Stimulated activated CD8-positive, alpha-beta memory T cell treated with anti-CD3 and anti-CD28 coated beads, Interleukin-15, amount 100 ng/mL, for 24 hours (primary cell): ENCODE results near the gene RAD18.

ENCODE experiments used
- DNase-seq: peaks from one replicate; pipeline ENCODE4 v3.0.0-alpha.2; 2020; ENCODE audit warnings: low read depth

Gene RAD18

DNA sequence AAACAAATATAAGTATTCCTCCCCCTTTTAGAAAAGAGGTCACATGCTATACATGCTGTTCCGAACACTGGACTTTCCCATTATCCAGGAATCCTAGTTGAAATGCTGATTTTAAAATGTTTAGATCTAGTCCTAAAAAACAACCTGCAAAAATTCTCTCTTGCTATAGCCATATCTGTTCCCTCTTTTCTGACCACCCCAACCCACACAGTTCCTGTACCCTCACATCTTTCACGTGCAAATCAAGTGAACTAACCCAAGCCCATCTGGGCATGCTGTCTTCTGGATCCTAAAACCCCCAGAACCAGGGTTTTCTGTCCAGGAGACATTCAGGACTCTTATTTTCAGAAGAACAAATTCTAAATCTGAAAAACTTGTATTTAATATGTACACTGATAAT is 67.4 kb downstream of the RAD18 start:
- no peak for DNase-seq

DNA sequence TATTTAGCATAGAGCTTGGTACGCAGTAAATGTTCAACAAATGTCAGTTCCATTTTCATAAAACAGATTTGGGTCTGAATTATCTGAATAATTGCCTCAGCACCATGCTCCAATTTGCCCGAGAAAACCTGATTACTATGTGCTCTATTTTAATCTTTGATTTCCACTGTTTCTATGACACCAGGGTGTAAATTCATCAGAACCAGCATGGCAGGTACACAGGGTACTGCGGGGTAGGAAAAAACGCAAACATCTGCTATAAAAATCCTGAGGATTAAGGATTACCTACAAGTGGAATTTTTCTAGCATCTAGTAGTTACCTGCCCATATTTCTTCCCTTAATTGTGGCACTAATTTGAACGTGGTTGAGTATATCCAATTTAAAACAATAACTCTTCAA is 70.3 kb downstream of the RAD18 start:
- DNase-seq = no peak

GRCh38 chr3:8891774-8892173 is 71.5 kb downstream of the RAD18 start:
- no peak for DNase-seq

- no peak for DNase-seq
Observed at GRCh38 chr3:8891303-8891702, 72.0 kb downstream of the RAD18 start.

GRCh38 chr3:8888301-8888915 is 74.9 kb downstream of the RAD18 start:
- no peak for DNase-seq

GRCh38 chr3:8887435-8888300 is 75.6 kb downstream of the RAD18 start:
- no peak for DNase-seq

GRCh38 chr3:8886546-8886945 is 76.7 kb downstream of the RAD18 start:
- no peak for DNase-seq

DNA sequence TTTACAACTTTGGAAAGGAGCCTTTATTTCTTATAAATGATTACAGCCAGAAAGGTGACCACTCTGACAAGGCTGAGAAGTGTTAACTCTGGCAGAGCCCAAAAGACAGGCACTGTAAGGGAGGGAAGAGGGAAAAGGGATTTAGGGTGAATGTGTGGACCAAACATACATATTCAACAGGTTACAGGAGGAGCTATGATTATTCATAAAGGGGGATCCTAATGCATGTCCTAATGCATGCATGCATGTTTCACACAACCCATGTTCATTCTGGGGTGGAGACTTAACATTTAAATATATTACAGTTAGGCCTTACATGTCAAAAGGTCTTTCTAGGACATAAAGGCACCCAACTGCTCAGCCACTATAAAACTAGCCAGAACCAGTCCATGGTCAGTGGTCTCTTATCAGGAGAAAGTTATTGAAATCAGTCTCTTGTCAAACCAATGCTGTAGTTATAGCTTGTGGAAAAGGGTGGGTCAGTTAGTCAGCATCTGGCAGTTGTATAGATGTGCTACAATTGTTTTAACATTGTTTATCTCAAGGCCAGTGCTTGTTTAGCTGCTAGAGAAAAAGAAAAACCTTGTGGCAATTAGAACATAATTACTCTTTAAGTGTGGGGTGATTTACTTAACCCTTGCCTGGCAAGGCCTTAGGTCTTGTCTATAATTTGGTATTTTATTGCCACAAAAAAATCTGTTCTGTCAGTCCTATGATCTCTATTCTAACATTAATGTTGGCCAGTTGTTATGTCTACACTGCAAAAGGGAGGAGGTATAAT is 77.5 kb downstream of the RAD18 start:
- no peak for DNase-seq

DNA sequence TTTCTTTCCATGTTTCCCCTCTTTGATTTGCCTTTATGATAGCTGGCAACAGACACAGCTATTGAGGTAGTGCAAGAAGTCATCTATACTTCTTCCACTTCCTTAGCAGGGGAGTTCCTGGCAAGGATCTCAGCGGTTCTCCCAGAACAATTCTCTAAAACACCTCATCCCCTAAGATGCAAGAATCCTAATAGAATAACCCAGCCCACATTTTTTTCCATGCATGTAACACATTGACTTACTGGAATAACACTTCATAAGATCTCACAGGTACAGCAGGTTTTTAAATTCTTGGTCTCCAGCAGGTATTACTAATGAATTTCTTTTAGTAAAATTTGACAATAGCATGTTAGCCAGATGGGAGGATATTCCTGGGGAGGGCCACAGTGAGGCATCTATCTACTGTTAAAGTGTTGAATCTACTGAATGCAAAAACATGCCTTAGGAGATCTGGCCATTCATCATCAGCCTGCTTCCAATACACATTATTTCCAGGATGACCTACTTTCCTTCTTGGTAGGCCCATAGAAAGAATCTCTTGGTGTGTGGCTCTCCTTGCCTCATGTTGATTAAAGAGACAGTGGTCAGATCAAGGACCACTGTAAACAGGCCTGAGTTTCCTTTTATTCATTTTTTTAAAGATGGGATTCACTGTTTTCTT is 78.5 kb downstream of the RAD18 start:
- DNase-seq = no peak

DNA sequence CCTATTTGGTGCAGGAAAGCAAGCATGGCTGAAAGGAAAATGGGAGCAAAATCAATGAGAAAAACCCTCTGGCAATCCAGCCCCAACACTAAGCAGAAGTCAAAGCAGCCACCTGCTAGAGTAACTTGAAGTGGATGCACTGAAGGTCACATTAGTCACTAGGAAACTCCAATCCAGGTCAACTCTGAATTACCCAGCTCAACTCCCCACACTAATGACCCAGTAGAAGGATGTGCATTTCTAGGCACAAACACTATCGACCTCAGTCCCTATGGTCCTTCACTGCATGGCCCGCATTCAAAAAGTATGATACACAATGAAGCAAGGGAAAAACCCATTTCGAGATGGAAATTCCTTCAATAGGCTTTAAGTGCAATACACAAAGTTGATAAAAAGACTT is 80.6 kb downstream of the RAD18 start:
- no peak for DNase-seq

DNA sequence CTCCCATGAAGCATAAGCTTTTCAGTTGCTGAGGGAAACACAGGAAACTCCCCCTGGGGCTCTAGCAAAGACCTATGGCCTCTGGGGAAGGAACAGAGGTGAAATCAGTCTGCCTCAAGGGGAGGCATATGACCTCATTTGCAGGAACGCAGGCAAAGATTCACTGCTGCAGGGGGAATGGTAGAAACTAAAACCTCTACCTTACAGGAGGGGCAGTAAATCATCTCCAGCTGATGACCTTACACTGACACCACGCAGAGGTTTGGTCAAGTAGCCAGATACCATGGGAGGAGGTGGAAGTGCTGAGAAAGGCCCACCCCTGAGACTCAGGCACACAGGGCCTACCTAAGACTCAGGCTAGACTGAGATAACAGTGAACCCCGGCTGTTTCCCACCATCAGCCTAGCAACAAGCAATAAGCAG is 81.1 kb downstream of the RAD18 start:
- DNase-seq = no peak

GRCh38 chr3:8879347-8879944 is 83.8 kb downstream of the RAD18 start:
- DNase-seq = no peak

GRCh38 chr3:8875836-8876235 is 87.4 kb downstream of the RAD18 start:
- DNase-seq = no peak

GRCh38 chr3:8873740-8874139 is 89.5 kb downstream of the RAD18 start:
- DNase-seq = no peak

DNA sequence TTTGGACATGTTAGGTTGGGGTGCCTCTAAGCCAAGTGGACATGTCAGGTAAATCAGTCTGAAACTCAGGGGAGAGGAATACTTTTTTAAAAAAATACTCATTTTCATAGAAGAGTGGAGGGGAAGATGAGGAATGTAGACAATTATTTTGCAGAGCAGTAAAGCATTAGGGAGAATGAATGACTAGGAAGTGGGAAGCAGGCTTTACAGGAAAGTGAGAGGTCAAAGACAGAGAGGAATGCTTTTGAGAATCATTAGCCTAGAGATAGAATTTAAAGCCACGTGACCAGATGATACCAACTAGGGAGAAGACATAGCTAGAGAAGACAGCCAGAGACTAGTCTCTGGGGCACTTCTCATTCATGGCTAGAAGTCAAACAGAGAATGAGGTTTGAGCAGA is 91.0 kb downstream of the RAD18 start:
- no peak for DNase-seq

GRCh38 chr3:8871306-8871705 is 92.0 kb downstream of the RAD18 start:
- DNase-seq = no peak

DNA sequence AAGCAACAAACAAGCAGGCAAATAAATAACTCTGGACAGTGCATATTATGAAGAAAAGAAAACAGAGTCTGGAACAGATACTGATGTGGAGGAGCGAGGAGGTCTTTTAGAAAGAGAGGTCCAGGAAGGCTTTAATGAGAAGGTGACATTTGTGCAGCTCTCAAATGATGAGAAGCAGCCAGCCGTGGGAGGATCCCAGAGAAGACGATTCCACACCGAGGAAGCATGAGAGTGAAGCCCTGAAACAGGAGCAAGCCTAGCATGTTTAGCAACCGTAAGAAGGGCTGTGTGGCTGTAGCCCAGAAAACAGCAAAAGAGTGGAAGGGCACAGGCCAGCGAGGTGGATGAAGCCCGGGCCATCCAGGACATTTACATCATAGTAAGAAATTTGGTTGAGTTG is 93.1 kb downstream of the RAD18 start:
- no peak for DNase-seq

DNA sequence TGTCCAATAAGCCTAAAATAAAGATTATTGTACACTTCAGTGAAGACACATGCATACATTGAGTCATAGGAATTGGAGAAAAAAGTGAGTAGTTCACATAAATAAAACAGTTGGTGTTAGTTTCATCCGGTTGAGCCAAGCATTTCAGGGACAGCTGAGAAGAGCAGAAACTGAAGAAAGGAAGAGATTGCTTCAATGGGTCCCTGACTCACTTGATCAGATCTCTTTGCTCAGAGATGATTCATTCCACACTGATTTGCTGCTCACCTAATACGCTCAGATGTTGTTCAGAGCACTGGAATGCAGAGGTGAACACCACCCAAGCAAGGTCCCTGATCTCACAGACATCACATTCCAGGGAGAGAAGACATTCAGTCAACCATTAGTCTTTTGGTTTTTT is 93.7 kb downstream of the RAD18 start:
- no peak for DNase-seq

GRCh38 chr3:8868996-8869395 is 94.3 kb downstream of the RAD18 start:
- no peak for DNase-seq

GRCh38 chr3:8867646-8868045 is 95.6 kb downstream of the RAD18 start:
- DNase-seq = no peak

DNA sequence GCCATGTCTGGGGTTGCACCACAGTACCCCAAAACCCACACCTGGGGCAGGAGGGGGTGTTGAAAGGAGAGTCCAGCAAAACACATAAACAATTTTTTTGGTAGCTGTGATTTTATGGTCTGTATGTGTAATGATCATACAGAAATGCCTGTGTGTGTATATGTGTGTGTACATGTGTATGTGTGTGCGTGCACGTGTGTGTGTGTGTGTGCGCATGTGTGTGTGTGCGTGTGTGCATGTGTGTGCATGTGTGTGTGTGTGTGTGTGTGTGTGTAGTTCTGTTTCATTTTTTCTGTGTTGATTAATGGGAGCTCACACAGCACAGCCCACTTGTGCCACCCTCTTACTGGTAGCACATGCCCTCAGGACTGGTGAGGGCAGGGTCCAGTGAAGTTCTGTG is 97.6 kb downstream of the RAD18 start:
- no peak for DNase-seq
